Stimulated activated naive B cell treated with anti-CD40 and anti-IgM and Interleukin-4, amounts not matched to agents 10 μg/mL and 1 μg/mL and 100 μg/mL, for 72 hours (primary cell): ENCODE results near the gene SEPHS2.
"Not testable (repeated sequence)": the region's sequence is repeated elsewhere in the genome, so short reads cannot be mapped to it uniquely, and the experiment has no call there.

Experiments
- ATAC-seq, 2 donors: fragments of 150-1000 bp; cut with Tn5 transposase; replicated peaks; 2 replicates each; pipeline ENCODE4 v1.10.0; 2021; ENCODE audit warnings: moderate library complexity in 1 of 2
- DNase-seq: peaks from one replicate; pipeline ENCODE4 v3.0.0; 2021
- H3K27ac Mint-ChIP-seq: one replicate; pipeline ENCODE4 v1.8.0; 2022; ENCODE audit warnings: mild to moderate bottlenecking, mixed read lengths
- H3K27me3 Mint-ChIP-seq, 2 donors: one replicate each; pipeline ENCODE4 v1.8.0; 2022; ENCODE audit warnings: mixed read lengths in 2 of 2
- H3K36me3 Mint-ChIP-seq, 2 donors: one replicate each; pipeline ENCODE4 v1.8.0; 2022; ENCODE audit warnings: mixed read lengths in 2 of 2, mild to moderate bottlenecking in 1 of 2
- H3K4me1 Mint-ChIP-seq, 2 donors: one replicate each; pipeline ENCODE4 v1.8.0; 2022; ENCODE audit warnings: mixed read lengths in 2 of 2, mild to moderate bottlenecking in 1 of 2
- H3K4me3 Mint-ChIP-seq, 2 donors: one replicate each; pipeline ENCODE4 v1.8.0; 2022; ENCODE audit warnings: mild to moderate bottlenecking in 2 of 2, mixed read lengths in 2 of 2, moderate library complexity in 1 of 2
- H3K9me3 Mint-ChIP-seq, 2 donors: one replicate each; pipeline ENCODE4 v1.8.0; 2022; ENCODE audit warnings: mixed read lengths in 2 of 2, mild to moderate bottlenecking in 1 of 2

SEPHS2 gene

DNA sequence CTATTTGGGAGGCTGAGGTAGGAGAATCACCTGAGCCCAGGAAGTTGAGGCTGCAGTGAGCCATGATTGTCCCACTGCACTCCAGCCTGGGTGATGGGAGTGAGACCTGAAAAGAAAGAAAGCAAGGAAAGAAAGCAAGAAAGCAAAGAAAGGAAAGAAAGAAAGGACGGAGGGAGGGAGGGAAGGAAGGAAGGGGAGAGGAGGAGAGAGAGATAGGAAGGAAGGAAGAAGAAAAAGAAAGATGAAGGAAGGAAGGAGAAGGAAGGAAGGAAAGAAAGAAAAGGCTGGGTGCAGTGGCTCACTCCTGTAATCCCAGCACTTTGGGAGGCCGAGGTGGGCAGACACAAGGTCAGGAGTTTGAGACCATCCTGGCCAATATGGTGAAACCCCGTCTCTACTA lies 32.1 kb upstream of the SEPHS2 start:
- peaks cover 39 to 72% of the 10 kb centered on the region in 2 donors for H3K4me1 Mint-ChIP-seq
- peaks cover 71 to 79% of the 10 kb centered on the region in 2 donors for H3K36me3 Mint-ChIP-seq
- H3K4me3 Mint-ChIP-seq: peak overlapping the region; percentile 3 to 83

DNA sequence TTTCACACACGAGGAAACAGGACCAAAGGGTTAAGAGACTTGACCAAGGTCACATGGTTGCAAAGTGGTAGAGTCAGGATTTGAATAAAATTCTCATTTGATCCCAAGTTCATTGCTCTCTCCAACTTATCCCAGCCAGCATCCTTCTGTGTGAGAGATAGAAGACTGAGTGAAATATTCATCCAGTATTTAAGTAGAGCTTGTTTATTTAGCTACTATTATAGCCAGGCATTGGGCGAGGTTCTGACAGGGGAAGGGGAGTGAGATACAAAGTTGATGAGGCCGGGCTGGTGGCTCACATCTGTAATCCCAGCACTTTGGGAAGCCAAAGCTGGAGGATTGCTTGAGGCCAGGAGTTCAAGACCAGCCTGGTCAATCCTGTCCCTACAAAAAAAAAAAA lies 31.3 kb upstream of the SEPHS2 start:
- H3K4me3 Mint-ChIP-seq: peak overlapping the region; percentile 7 to 10
- H3K27ac Mint-ChIP-seq: peak overlapping the region; percentile 88
- H3K4me1 Mint-ChIP-seq: peaks cover 43 to 74% of the 10 kb centered on the region in 2 donors
- no peaks in the 10 kb centered on the region for H3K27me3 Mint-ChIP-seq
- H3K36me3 Mint-ChIP-seq: peaks cover 69 to 75% of the 10 kb centered on the region in 2 donors
- ATAC-seq (no peak), DNase-seq (no peak)
- H3K9me3 Mint-ChIP-seq: peaks cover 0 to 3% of the 10 kb centered on the region in 2 donors

More for the DNA sequence above, 32.1 kb upstream of the SEPHS2 start:
- H3K27me3 Mint-ChIP-seq, H3K9me3 Mint-ChIP-seq, DNase-seq, ATAC-seq: not testable (repeated sequence)
- peak overlapping the region; percentile 88 for H3K27ac Mint-ChIP-seq

DNA sequence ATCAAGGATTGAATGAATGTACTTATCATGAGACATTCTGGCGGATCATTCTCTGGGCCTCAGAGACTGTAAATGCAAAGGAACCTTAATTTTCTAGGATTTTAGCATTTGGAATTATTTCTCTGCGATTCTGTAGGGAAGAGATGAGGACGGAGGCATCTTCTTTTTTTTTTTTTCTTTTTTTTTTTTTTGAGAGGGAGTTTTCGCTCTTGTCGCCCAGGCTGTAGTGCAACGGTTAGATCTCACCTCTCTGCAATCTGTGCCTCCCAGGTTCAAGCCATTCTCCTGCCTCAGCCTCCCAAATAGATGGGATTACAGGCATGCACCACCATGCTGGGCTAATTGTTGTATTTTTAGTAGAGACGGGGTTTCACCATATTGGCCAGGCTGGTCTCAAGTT lies 29.0 kb upstream of the SEPHS2 start:
- no peak for ATAC-seq
- peak overlapping the region; percentile 89 for H3K27ac Mint-ChIP-seq
- no peak for DNase-seq
- peaks cover 0 to 3% of the 10 kb centered on the region in 2 donors for H3K9me3 Mint-ChIP-seq
- H3K27me3 Mint-ChIP-seq: no peaks in the 10 kb centered on the region
- peaks cover 46 to 81% of the 10 kb centered on the region in 2 donors for H3K4me1 Mint-ChIP-seq
- peak overlapping the region; percentile 95 to 99 for H3K4me3 Mint-ChIP-seq
- H3K36me3 Mint-ChIP-seq: peaks cover 54 to 55% of the 10 kb centered on the region in 2 donors

DNA sequence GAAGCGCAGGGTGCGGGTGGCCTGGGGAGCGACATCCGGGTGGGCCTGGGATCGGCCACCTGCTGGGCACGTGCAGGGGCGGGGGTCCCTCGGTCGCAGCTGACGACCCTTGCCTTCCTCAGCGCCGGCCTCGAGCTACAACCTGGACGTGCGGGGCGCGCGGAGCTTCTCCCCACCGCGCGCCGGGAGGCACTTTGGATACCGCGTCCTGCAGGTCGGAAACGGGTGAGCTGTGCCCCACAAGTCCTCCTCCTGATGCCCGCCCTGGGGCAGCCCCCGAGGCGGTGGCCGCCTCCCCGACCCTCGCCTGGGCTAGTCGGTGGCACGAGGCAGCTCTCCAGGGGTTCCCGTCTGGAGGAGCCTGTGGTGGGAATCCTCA lies 28.4 kb upstream of the SEPHS2 start:
- Mint-ChIP-seq H3K4me3 (peak overlapping the region; percentile 95 to 99), H3K27ac (peak overlapping the region; percentile 98), H3K27me3 (no peaks in the 10 kb centered on the region), H3K36me3 (peaks cover 52 to 55% of the 10 kb centered on the region in 2 donors), H3K9me3 (peaks cover 0 to 4% of the 10 kb centered on the region in 2 donors), H3K4me1 (peaks cover 47 to 81% of the 10 kb centered on the region in 2 donors)
- no peak for DNase-seq
- ATAC-seq: no peak

DNA sequence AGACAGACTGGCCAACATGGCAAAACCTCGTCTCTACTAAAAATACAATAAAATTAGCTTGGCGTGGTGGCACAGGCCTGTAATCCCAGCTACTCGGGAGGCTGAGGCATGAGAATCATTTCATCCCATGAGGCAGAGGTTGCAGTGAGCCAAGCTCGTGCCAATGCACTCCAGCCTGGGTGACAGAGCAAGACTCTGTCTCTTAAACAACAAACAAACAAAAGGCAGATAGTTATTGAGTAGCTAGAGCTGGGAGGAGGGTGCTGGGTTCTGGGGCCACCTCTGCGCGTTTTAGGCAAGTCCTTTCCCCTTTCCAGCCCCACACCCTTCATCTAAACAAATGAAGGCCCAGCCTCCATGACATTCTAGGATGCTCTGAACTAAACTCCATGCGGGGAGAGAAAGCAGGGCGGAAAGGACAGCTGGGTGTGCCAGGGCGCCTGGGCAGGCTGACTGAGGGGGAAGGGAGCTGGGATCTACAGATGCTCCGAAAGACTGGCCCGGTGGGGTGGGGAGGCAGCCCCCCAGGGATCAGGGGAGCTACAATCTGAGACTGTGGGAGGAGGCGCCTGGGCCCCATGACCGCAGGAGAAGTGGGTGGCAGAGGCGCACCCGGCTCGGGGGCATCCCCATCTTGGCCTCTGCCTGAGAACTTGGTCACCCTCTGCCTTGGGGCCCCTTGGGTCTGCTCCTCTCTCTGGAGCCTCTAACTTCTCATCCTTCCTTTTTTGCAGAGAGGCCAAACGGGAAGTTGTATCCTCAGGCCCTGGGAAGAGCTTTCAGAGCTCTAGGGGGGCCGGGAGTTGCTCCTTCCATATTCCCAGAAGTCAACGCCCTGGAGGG lies 27.8 kb upstream of the SEPHS2 start:
- ATAC-seq (peak; percentile 62 to 63), DNase-seq (peak; percentile 80)
- Mint-ChIP-seq H3K27ac (peak overlapping the region; percentile 98), H3K27me3 (no peaks in the 10 kb centered on the region), H3K9me3 (peaks cover 0 to 4% of the 10 kb centered on the region in 2 donors), H3K4me1 (peaks cover 41 to 75% of the 10 kb centered on the region in 2 donors), H3K36me3 (peaks cover 46 to 49% of the 10 kb centered on the region in 2 donors), H3K4me3 (peak overlapping the region; percentile 95 to 99)

DNA sequence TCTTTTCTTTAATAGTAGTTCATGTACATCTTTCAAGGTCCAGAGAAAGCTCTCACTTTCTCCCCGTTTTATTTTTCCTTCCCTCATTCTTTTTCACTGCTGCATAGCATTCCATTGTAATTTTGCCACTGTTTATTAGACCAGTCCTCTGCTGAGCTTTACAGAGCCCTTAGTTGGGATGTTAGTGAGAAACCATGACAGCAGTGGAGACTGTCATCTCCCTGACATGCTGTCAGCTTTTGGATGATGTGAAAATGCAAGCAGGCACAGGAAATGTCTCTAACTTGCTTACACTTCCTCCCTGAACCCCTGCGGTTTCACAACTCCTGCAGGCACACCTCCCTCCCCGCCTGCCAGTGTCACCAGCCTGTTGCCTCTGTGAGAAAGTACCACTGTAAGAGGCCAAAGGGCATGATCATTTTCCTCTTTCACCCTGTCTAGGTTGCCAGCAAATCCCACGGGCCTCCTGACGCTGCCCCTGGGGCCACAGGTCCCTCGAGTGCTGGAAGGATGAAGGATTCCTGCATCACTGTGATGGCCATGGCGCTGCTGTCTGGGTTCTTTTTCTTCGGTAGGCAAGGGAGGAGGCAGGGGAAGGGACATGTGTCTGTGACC lies 26.8 kb upstream of the SEPHS2 start, which contains the start of gene ITGAL:
ITGAL (plus strand) TSS at position 415 of the 615 bp plus-strand sequence; CDS start at position 511, 96 bp downstream.
- Mint-ChIP-seq H3K36me3 (peaks cover 36 to 39% of the 10 kb centered on the region in 2 donors), H3K4me3 (peak within 1 kb of the TSS; percentile 95 to 99), H3K9me3 (peaks cover 0 to 1% of the 10 kb centered on the region in 2 donors), H3K4me1 (peaks cover 34 to 64% of the 10 kb centered on the region in 2 donors), H3K27me3 (no peaks in the 10 kb centered on the region), H3K27ac (peak within 1 kb of the TSS; percentile 98)
- ATAC-seq (peak; percentile 66 to 69), DNase-seq (peak; percentile 87)

DNA sequence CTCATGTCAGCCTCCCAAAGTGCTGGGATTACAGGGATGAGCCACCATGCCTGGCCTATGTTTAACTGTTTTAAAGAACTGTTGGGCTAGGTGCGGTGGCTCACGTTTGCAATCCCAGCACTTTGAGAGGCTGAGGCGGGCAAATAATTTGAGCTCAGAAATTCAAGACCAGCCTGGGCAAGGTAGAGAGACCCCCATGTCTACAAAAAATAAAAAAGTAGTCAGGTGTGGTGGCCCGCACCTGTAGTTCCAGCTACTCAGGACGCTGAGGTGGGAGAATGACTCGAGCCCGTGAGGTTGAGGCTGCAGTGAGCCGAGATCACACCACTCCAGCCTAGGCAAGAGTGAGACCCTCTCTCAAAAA lies 24.9 kb upstream of the SEPHS2 start:
- ATAC-seq (no peak), DNase-seq (no peak)
- Mint-ChIP-seq H3K36me3 (peaks cover 25 to 26% of the 10 kb centered on the region in 2 donors), H3K9me3 (peaks cover 0 to 3% of the 10 kb centered on the region in 2 donors), H3K27me3 (no peaks in the 10 kb centered on the region), H3K4me1 (peaks cover 35 to 66% of the 10 kb centered on the region in 2 donors), H3K4me3 (no peak overlapping the region), H3K27ac (peak overlapping the region; percentile 67)

DNA sequence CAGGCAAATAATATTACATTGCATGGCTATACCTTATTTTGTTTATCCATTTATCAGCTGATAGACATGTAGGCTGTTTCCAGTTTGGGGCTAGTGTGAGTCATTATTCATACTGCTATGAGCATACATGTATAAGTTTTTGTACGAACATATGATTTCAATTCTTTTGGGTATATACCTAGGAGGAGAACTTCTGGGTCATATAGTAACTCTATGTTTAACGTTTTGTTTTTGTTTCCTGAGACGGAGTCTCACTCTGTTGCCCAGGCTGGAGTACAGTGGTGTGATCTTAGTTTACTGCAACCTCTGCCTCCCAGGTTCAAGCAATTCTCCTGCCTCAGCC lies 24.5 kb upstream of the SEPHS2 start:
- no peak overlapping the region for H3K4me3 Mint-ChIP-seq
- ATAC-seq (no peak), DNase-seq (no peak)
- H3K36me3 Mint-ChIP-seq: peaks cover 21% of the 10 kb centered on the region in 2 donors
- no peaks in the 10 kb centered on the region for H3K27me3 Mint-ChIP-seq
- peaks cover 34 to 69% of the 10 kb centered on the region in 2 donors for H3K4me1 Mint-ChIP-seq
- H3K27ac Mint-ChIP-seq: peak overlapping the region; percentile 89
- peaks cover 0 to 3% of the 10 kb centered on the region in 2 donors for H3K9me3 Mint-ChIP-seq

DNA sequence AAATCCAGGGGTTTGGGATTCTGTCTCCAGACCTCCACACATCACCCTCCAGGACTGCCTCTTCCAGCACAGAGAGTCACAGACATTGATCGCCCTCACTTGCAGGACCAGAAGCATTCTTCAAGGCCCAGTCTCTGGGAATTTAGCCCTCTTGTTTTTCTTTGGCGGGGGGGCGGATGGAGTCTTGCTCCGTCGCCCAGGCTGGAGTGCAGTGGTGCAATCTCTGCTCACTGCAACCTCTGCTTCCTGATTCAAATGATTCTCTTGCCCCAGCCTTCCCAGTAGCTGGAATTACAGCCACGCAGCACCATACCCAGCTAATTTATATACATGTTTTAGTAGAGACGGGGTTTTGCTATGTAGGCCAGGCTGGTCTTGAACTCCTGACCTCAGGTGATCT lies 18.4 kb upstream of the SEPHS2 start:
- ATAC-seq (no peak), DNase-seq (no peak)
- Mint-ChIP-seq H3K27me3 (no peaks in the 10 kb centered on the region), H3K4me3 (no peak overlapping the region), H3K4me1 (peaks cover 20 to 59% of the 10 kb centered on the region in 2 donors), H3K9me3 (peaks cover 0 to 1% of the 10 kb centered on the region in 2 donors), H3K27ac (peak overlapping the region; percentile 86), H3K36me3 (peaks cover 0 to 2% of the 10 kb centered on the region in 2 donors)

DNA sequence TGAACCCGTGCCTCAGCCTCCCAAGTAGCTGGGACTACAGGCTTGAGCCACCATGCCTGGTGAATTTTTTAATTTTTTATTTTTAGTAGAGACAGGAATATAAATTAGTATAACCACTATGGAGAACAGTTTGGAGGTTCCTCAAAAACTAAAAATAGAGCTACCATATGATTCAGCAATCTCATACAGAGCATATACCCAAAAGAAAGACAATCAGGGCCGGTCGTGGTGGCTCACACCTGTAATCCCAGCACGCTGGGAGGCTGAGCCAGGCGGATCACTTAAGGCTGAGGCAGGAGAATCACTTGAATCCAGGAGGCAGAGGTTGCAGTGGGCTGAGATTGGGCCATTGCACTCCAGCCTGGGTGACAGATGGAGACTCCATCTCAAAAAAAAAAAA lies 15.8 kb upstream of the SEPHS2 start:
- not testable (repeated sequence) for DNase-seq, H3K27me3 Mint-ChIP-seq, H3K27ac Mint-ChIP-seq, ATAC-seq, H3K4me3 Mint-ChIP-seq, H3K36me3 Mint-ChIP-seq, H3K9me3 Mint-ChIP-seq
- H3K4me1 Mint-ChIP-seq: peaks cover 43 to 84% of the 10 kb centered on the region in 2 donors

DNA sequence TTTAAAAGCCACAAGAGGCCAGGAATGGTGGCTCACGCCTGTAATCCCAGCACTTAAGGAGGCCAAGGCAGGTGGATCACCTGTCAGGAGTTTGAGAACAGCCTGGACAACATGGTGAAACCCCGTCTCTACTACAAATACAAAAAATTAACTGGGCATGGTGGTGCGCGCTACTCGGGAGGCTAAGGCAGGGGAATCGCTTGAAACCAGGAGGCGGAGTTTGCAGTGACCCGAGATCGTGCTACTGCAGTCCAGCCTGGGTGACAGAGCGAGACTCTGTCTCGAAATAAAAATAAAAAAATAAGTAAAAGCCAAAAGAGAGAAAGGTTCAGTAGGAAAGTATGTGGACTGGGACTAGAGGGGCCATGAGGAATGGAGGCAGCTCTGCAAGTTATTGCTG lies 13.8 kb upstream of the SEPHS2 start:
- Mint-ChIP-seq H3K4me3 (peak overlapping the region; percentile 69 to 74), H3K4me1 (peaks cover 43 to 84% of the 10 kb centered on the region in 2 donors)

DNA sequence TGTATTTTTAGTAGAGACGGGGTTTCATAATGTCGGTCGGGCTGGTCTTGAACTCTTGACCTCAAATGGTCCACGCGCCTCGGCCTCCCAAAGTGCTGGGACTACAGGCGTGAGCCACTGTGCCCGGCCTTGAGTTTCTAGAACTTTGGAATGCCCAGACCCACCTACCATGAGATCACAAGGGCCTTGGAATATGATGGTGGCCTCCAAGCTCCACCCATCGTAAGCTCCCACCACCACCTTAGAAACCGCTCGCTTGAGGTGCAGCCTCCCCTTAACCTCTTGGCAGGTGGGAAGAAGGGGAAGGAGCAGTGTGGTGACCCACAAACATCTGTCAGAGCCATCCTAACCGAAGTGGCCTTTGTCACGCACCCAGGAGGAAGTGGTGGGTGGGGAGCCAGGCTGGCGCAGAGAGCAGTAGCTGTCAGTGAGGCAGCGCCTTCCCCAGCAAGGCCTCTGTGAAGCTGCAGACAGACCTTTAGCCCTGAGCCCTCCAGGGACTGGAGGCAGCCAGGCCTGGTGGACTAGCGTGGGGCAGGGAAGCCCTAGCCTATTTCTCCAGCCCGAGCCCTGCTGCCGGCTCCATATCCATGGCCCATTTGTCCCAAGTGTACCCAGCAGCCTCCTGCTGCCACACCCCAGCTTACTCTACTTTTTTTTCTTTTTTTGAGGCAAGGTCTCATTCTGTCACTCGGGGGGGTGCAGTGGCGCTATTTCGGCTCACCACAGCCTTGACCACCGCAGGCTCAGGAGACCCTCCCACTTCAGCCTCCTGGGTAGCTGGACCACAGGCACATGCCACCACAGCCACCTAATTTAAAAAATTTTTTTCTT lies 13.1 kb upstream of the SEPHS2 start:
- Mint-ChIP-seq H3K36me3 (peaks cover 0 to 4% of the 10 kb centered on the region in 2 donors), H3K4me3 (peak overlapping the region; percentile 69 to 74), H3K27ac (peak overlapping the region; percentile 97), H3K9me3 (no peaks in the 10 kb centered on the region), H3K27me3 (no peaks in the 10 kb centered on the region), H3K4me1 (peaks cover 50 to 84% of the 10 kb centered on the region in 2 donors)
- DNase-seq (peak; percentile 97), ATAC-seq (peak; percentile 94 to 96)

More for the DNA sequence above, 13.8 kb upstream of the SEPHS2 start:
- Mint-ChIP-seq H3K9me3 (no peaks in the 10 kb centered on the region), H3K27me3 (no peaks in the 10 kb centered on the region), H3K36me3 (peaks cover 0 to 3% of the 10 kb centered on the region in 2 donors), H3K27ac (peak overlapping the region; percentile 97)
- ATAC-seq (no peak), DNase-seq (no peak)

DNA sequence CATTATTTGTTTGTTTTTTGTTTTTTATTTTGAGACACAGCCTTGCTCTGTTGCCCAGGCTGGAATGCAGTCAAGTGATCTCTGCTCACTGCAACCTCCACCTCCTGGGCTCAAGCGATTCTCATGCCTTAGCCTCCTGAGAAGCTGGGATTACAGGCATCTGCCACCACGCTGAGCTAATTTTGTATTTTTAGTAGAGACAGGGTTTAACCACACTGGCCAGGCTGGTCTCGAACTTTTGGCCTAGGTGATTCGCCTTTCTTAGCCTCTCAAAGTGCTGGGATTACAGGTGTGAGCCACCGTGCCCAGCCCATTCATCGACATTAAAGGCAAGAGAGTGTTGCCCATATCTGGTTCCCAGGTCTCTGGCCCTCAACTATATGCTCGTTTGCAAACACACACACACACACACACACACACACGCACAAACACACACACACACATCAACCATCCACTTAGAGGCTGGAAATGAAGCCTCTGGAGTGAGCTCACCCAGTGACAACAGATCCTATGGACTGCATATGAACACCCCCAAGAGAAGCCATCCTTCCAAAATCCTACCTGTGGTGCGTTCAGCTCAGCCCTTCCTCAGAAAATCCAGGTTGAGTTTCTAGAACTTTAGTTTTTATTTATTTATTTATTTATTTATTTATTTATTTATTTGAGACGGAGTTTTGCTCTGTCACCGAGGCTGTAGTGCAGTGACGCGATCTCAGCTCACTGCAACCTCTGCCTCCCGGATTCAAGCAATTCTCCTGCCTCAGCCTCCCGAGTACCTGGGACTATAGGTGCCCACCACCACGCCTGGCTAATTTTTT lies 12.3 kb upstream of the SEPHS2 start:
- ATAC-seq (no peak), DNase-seq (no peak)
- no peaks in the 10 kb centered on the region for H3K27me3 Mint-ChIP-seq
- H3K4me3 Mint-ChIP-seq: peak overlapping the region; percentile 69 to 74
- H3K36me3 Mint-ChIP-seq: peaks cover 0 to 4% of the 10 kb centered on the region in 2 donors
- H3K27ac Mint-ChIP-seq: peak overlapping the region; percentile 97
- no peaks in the 10 kb centered on the region for H3K9me3 Mint-ChIP-seq
- peaks cover 51 to 87% of the 10 kb centered on the region in 2 donors for H3K4me1 Mint-ChIP-seq
